Left lung (tissue), 10 donors: Measurements from ENCODE around the gene GNA15. TPM values are rescaled to one million over a fixed set of nuclear protein-coding genes. Genes with fewer than 3 reads are reported as not detected.

Experiments used
- ATAC-seq: fragments of 200-7000 bp; cut with Tn5 transposase; one replicate; pipeline ENCODE4 v1.9.1; 2020; ENCODE audit warnings: moderate library complexity
- DNase-seq, 4 donors: peaks; one replicate each; pipeline ENCODE4 v3.0.0-alpha.2; 2013 to 2020
- H3K27ac ChIP-seq, 2 donors: fragments of 200-600 bp; sonication (generic) in 1 of 2; one replicate each; pipeline versions ENCODE4 v1.5.0 to v1.8.0; 2020 to 2021
- H3K27me3 ChIP-seq, 2 donors: fragments of 200-600 bp; sonication (generic) in 1 of 2; one replicate each; pipeline versions ENCODE4 v1.5.0 to v1.8.0; 2020 to 2021
- H3K36me3 ChIP-seq, 2 donors: fragments of 200-600 bp; sonication (generic) in 1 of 2; one replicate each; pipeline versions ENCODE4 v1.5.0 to v1.8.0; 2020 to 2021
- H3K4me1 ChIP-seq, 2 donors: fragments of 200-600 bp; one replicate each; pipeline ENCODE4 v1.8.0; 2021
- H3K4me3 ChIP-seq, 2 donors: fragments of 200-600 bp; sonication (generic) in 1 of 2; one replicate each; pipeline versions ENCODE4 v1.5.0 to v1.8.0; 2020 to 2021; ENCODE audit warnings: mild to moderate bottlenecking in 1 of 2
- H3K9me3 ChIP-seq, 2 donors: fragments of 200-600 bp; sonication (generic) in 1 of 2; one replicate each; pipeline versions ENCODE4 v1.5.0 to v1.8.0; 2020 to 2021
- intact Hi-C, 2 donors: fragments of 100-400 bp; cut with DNase I; formaldehyde crosslinking; loops; one replicate each; pipeline versions ENCODE4 v1.11.2 to v1.14.2; 2022
- polyA plus RNA-seq, 6 donors: library from polyadenylated mRNA; unstranded; fragments of 120-200 nt; gene quantifications; one replicate each; pipeline ENCODE4 v1.2.1, GENCODE V29; 2013; ENCODE audit not compliant: insufficient read length in 6 of 6
- total RNA-seq, 2 donors: library from RNA; stranded (reverse); fragmentation: NEBNext Ultra II Directional; extraction: Animal tissue kit (Norgen Biotek cat#: 25700); gene quantifications; one replicate each; pipeline ENCODE4 v1.2.1, GENCODE V29; 2021
- TF ChIP-seq, protein P1 (sequence below), 2 donors: fragments of 200-600 bp; sonication (generic) in 1 of 2; IDR thresholded peaks; one replicate each; pipeline versions ENCODE4 v1.5.0 to v1.8.0; 2021; ENCODE audit warnings: antibody characterized with exemption in 2 of 2
- donor health status: DM: no; HTN: yes; CAD: no.
- donor health status: DM: no; HTN: no; CAD: no.

The GNA15 gene
- total and polyA plus RNA-seq, 8 donors, result 1.8 to 35.9 (median 2.8) TPM

DNA sequence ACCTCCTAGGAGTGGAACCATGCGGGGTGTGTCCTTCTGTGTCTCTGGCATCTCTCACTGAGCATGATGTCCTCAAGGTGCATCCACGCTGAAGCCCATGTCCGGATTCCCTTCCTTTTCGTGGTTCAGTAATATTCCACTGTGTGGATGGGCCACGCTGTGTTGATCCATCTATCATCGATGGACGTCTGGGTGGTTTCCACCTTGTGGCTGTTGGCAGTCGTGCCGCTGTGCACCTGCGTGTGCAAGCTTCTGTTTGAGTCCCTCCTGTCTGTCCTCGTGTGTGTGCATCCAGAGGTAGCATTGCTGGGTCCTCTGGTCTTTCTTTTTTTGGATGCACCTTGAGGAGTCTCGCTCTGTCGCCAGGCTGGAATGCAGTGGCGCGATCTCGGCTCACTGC lies 11.2 kb upstream of the GNA15 start:
- Histone ChIP-seq H3K4me3 (no peak overlapping the region), H3K4me1 (peaks cover 0 to 24% of the 10 kb centered on the region in 2 donors), H3K9me3 (no peaks in the 10 kb centered on the region), H3K27me3 (no peaks in the 10 kb centered on the region), H3K36me3 (peaks cover 0 to 34% of the 10 kb centered on the region in 2 donors), H3K27ac (no peak overlapping the region)
- DNase-seq, result peak in 1 of 4 donors; percentile 16
- ATAC-seq, result no peak
- intact Hi-C loops, result no loop called here
- TF ChIP-seq, protein P1, sequence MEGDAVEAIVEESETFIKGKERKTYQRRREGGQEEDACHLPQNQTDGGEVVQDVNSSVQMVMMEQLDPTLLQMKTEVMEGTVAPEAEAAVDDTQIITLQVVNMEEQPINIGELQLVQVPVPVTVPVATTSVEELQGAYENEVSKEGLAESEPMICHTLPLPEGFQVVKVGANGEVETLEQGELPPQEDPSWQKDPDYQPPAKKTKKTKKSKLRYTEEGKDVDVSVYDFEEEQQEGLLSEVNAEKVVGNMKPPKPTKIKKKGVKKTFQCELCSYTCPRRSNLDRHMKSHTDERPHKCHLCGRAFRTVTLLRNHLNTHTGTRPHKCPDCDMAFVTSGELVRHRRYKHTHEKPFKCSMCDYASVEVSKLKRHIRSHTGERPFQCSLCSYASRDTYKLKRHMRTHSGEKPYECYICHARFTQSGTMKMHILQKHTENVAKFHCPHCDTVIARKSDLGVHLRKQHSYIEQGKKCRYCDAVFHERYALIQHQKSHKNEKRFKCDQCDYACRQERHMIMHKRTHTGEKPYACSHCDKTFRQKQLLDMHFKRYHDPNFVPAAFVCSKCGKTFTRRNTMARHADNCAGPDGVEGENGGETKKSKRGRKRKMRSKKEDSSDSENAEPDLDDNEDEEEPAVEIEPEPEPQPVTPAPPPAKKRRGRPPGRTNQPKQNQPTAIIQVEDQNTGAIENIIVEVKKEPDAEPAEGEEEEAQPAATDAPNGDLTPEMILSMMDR (IDR thresholded peaks at IDR 0.05), result no peak

DNA sequence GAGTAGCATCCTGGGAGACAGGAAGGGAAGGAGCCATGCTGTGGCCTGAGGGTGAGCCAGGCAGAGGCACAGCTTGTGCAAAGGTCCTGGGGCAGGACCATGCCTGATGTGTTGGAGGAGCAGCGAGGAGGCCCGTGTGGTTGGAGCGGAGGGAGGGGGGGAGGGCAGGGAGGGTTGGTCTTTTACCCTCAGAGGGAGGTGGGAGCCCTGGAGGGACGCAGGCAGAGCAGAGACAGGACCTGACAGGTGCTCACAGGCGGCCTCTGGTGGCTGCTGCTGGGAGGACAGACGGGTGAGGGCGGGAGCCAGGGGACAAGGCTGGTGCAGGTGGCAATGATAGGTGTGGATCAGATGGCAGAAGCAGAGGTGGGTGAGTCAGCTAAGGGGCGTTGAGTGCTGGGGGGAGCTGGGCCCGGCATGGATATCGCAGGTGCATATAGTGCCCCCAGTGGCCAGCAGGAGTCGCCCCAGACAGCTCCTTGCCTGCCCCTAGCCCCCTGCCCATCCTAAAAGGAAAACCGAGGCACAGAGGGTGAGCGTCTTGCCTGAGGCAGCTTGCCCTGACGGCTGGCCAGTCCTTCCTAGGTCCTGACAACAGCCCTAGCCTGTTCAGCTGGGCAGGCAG lies 9.8 kb upstream of the GNA15 start:
- Histone ChIP-seq H3K4me1 (peaks cover 0 to 27% of the 10 kb centered on the region in 2 donors), H3K36me3 (peaks cover 0 to 22% of the 10 kb centered on the region in 2 donors), H3K27ac (no peak overlapping the region), H3K4me3 (no peak overlapping the region), H3K9me3 (no peaks in the 10 kb centered on the region), H3K27me3 (no peaks in the 10 kb centered on the region)
- intact Hi-C loops, result no loop called here
- TF ChIP-seq, protein P1 (IDR thresholded peaks at IDR 0.05), result peak; percentile 74 to 81
- peak in 3 of 4 donors; percentile 39 to 94 (median 74) for DNase-seq
- ATAC-seq, result peak; percentile 86

DNA sequence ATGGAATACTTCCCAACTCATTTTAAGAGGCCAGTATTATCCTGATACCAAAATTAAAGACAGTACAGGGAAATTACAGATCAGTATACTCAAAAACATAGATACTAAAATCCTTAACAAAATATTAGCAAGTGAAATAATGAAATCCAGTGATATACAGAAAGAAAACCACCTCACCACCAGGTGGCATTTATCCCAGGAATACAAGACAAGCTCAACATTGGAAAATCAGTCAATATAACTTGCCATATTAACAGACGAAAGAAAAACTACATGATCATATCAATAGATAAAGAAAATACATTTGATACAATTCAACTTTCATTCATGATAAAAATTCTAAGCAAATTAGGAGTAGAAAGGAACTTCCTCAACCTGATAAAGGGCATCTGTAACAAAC lies 6.7 kb upstream of the GNA15 start:
- DNase-seq, result no peak
- intact Hi-C loops, result no loop called here
- Histone ChIP-seq H3K27me3 (no peaks in the 10 kb centered on the region), H3K4me3 (no peak overlapping the region), H3K27ac (no peak overlapping the region), H3K36me3 (no peaks in the 10 kb centered on the region), H3K4me1 (peaks cover 0 to 45% of the 10 kb centered on the region in 2 donors), H3K9me3 (no peaks in the 10 kb centered on the region)
- ATAC-seq, result no peak
- TF ChIP-seq, protein P1 (IDR thresholded peaks at IDR 0.05), result peak; percentile 29 to 44

- peak in 1 of 4 donors; percentile 69 for DNase-seq
- Histone ChIP-seq H3K9me3 (no peaks in the 10 kb centered on the region), H3K4me1 (peaks cover 0 to 41% of the 10 kb centered on the region in 2 donors), H3K27ac (no peak overlapping the region), H3K4me3 (no peak overlapping the region), H3K36me3 (no peaks in the 10 kb centered on the region), H3K27me3 (no peaks in the 10 kb centered on the region)
- TF ChIP-seq, protein P1 (IDR thresholded peaks at IDR 0.05), result no peak
- intact Hi-C loops, result no loop called here
- no peak for ATAC-seq
Measured at GRCh38 chr19:3131168-3131567, 4.7 kb upstream of the GNA15 start.

- Histone ChIP-seq H3K9me3 (no peaks in the 10 kb centered on the region), H3K27ac (peak overlapping the region; percentile 69 to 89), H3K36me3 (no peaks in the 10 kb centered on the region), H3K27me3 (no peaks in the 10 kb centered on the region), H3K4me3 (peak overlapping the region in 1 of 2 donors; percentile 6), H3K4me1 (peaks cover 4 to 57% of the 10 kb centered on the region in 2 donors)
- intact Hi-C loops, result no loop called here
- peak; percentile 45 for ATAC-seq
- peak in 3 of 4 donors; percentile 36 to 88 (median 78) for DNase-seq
- TF ChIP-seq, protein P1 (IDR thresholded peaks at IDR 0.05), result no peak
Measured at GRCh38 chr19:3132971-3133792, 2.7 kb upstream of the GNA15 start.
